Panc1 (cell line): ENCODE results near the gene NRP2. TPM values are rescaled to one million over a fixed set of nuclear protein-coding genes. Genes with fewer than 3 reads are reported as not detected.

Source experiments
- ATAC-seq: fragments of 200-7000 bp; cut with Tn5 transposase; 2 replicates; pipeline ENCODE4 v1.9.1; 2020; ENCODE audit warnings: mild to moderate bottlenecking, moderate library complexity
- BruUV-seq: library from RNA; stranded (reverse); fragments of 400-500 nt; replicated peaks from 2 replicates; lab custom pipeline; 2021; lab: Mats Ljungman, UMichigan
- CTCF ChIA-PET: fragments of 300-600 bp; sonication (Branson Sonifier 250); formaldehyde crosslinking; loops from one replicate; lab custom pipeline; 2022; ENCODE audit warnings: antibody characterized with exemption; lab: Charles Lee
- POLR2A ChIA-PET: fragments of 300-600 bp; sonication (Branson Sonifier 250); formaldehyde crosslinking; loops from one replicate; lab custom pipeline; 2022; ENCODE audit warnings: antibody characterized with exemption; lab: Charles Lee
- DNase-seq: peaks from one replicate; pipeline ENCODE4 v3.0.0-alpha.2; 2010; ENCODE audit warnings: low read depth, low spot score
- H3K27ac ChIP-seq: 2 replicates; pipeline ENCODE4 v1.5.1; 2011; ENCODE audit warnings: mild to moderate bottlenecking, low read length, inconsistent platforms
- H3K27me3 ChIP-seq: fragments of 200-500 bp; sonication (Bioruptor generic); 2 replicates; pipeline ENCODE4 v1.6.0; 2014; ENCODE audit warnings: low read length, inconsistent platforms; ENCODE audit not compliant: control insufficient read depth, insufficient read depth
- H3K36me3 ChIP-seq: fragments of 200-500 bp; sonication (Bioruptor generic); 2 replicates; pipeline ENCODE4 v1.5.1; 2014; ENCODE audit warnings: inconsistent platforms, mild to moderate bottlenecking, low read length, moderate library complexity; ENCODE audit not compliant: control insufficient read depth, insufficient read depth
- H3K4me1 ChIP-seq: 2 replicates; pipeline ENCODE4 v1.5.1; 2011; ENCODE audit warnings: inconsistent platforms, mild to moderate bottlenecking, low read length, moderate library complexity; ENCODE audit not compliant: control insufficient read depth, insufficient read depth
- H3K4me3 ChIP-seq, 2 experiments: 2 replicates each; pipeline ENCODE4 v1.5.1; 2011 to 2012; ENCODE audit warnings: low read depth in 2 of 2, low read length in 2 of 2, mild to moderate bottlenecking in 2 of 2, inconsistent platforms in 1 of 2, moderate library complexity in 1 of 2
- H3K9me3 ChIP-seq: fragments of 200-500 bp; sonication (Bioruptor generic); 2 replicates; pipeline ENCODE4 v1.5.1; 2014; ENCODE audit warnings: low read depth, mild to moderate bottlenecking, inconsistent platforms, low read length, moderate library complexity; ENCODE audit not compliant: control insufficient read depth, insufficient read depth
- CTCF ChIP-seq: fragments of 450-650 bp; IDR thresholded peaks from 2 replicates; pipeline ENCODE4 v1.5.1; 2017; ENCODE audit warnings: mild to moderate bottlenecking
- POLR2AphosphoS5 ChIP-seq: IDR thresholded peaks from 2 replicates; pipeline ENCODE4 v1.6.1; 2012; ENCODE audit warnings: mild to moderate bottlenecking, low read depth, low read length, moderate library complexity
- REST ChIP-seq, 2 experiments: IDR thresholded peaks; 2 replicates each; pipeline ENCODE4 v1.6.1; 2011 to 2012; ENCODE audit warnings: low read depth in 2 of 2, control low read depth in 1 of 2, low read length in 1 of 2, mild to moderate bottlenecking in 1 of 2, moderate library complexity in 1 of 2; ENCODE audit not compliant: insufficient read depth in 1 of 2
- SIN3A ChIP-seq: IDR thresholded peaks from 2 replicates; pipeline ENCODE4 v1.6.1; 2012; ENCODE audit warnings: low read depth, mild to moderate bottlenecking, low read length, moderate library complexity, borderline replicate concordance; ENCODE audit not compliant: insufficient read depth
- TCF7L2 ChIP-seq: IDR thresholded peaks from 2 replicates; pipeline ENCODE4 v1.6.1; 2011; ENCODE audit warnings: mild to moderate bottlenecking, low read depth, low read length, inconsistent platforms
- in situ Hi-C: cut with HindIII; loops from 2 replicates; pipeline ENCODE4 v1.10.0; 2016; ENCODE audit warnings: low sequenced_read_pairs, low pct_unique_long_range_greater_than_20kb
- intact Hi-C: fragments of 100-400 bp; cut with micrococcal nuclease; formaldehyde crosslinking; loops from one replicate; pipeline ENCODE4 v1.10.0; 2022; ENCODE audit not compliant: unreplicated experiment
- total RNA-seq: library from RNA; stranded (reverse); gene quantifications from one replicate; pipeline ENCODE4 v1.2.1, GENCODE V29; 2021; ENCODE audit not compliant: unreplicated experiment

The NRP2 gene
- total RNA-seq, 1 experiment from 2014 or later = 6.7 TPM

- DNase-seq (no peak), ATAC-seq (no peak)
- ChIA-PET POLR2A (no interaction called here), CTCF (no interaction called here)
- no TSS peak for BruUV-seq
- H3K4me3 ChIP-seq = no peak overlapping the region
- in situ Hi-C loops (no loop called here), intact Hi-C loops (no loop called here)
- no peak overlapping the region for H3K27ac ChIP-seq
- no peaks in the 10 kb centered on the region for H3K9me3 ChIP-seq
- H3K27me3 ChIP-seq = no peaks in the 10 kb centered on the region; the same call in 1 of the 2 replicates
- no peaks in the 10 kb centered on the region for H3K4me1 ChIP-seq
- no peaks in the 10 kb centered on the region for H3K36me3 ChIP-seq
- TF ChIP-seq SIN3A = no peak
- TF ChIP-seq REST (IDR thresholded peaks at IDR 0.05; ENCODE audit: insufficient read depth in 1 of 2, low read depth in 2 of 2, low read length in 1 of 2) = no peak
Measured at GRCh38 chr2:205730191-205730590, 47.9 kb downstream of the NRP2 start.

GRCh38 chr2:205730701-205731582, 48.6 kb downstream of the NRP2 start:
- H3K9me3 ChIP-seq = no peaks in the 10 kb centered on the region
- H3K27ac ChIP-seq = no peak overlapping the region
- POLR2A ChIA-PET = no interaction called here
- DNase-seq (no peak), ATAC-seq (no peak)
- CTCF ChIA-PET = no interaction called here
- no peak for TF ChIP-seq POLR2AphosphoS5
- no peak for TF ChIP-seq SIN3A
- no peak for TF ChIP-seq CTCF
- TF ChIP-seq TCF7L2 = no peak
- TF ChIP-seq REST (IDR thresholded peaks at IDR 0.05; ENCODE audit: insufficient read depth in 1 of 2, low read depth in 2 of 2, low read length in 1 of 2) = no peak
- H3K27me3 ChIP-seq = no peaks in the 10 kb centered on the region; the same call in 1 of the 2 replicates
- no peaks in the 10 kb centered on the region for H3K4me1 ChIP-seq
- in situ Hi-C loops (no loop called here), intact Hi-C loops (no loop called here)
- BruUV-seq = no TSS peak
- H3K4me3 ChIP-seq = no peak overlapping the region
- H3K36me3 ChIP-seq = no peaks in the 10 kb centered on the region
